Measurements from ENCODE around the gene LTB4R.

The LTB4R gene

DNA sequence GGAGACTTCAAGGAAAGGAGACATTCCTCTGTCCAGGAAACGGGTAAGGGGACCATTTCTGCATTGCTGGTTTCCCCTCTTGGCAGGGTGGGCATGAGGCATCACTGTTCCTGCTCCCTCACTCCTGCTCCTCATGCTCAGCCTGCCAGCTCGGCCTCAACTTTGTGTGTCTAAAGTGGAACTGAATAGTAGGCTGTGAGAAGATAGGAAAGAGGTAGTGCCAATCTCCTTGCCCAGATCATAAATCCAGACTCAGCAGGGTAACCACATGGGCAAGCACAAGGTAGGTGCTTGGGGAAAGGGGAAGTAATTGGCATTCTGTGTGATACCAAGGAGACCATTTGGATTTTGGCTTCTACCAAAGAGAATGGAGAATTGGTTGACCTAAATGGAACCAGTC lies 2.6 kb downstream of the LTB4R start:
- DNase-seq (ENCODE audit: low spot score), result no peak
- TF ChIP-seq, protein P1, sequence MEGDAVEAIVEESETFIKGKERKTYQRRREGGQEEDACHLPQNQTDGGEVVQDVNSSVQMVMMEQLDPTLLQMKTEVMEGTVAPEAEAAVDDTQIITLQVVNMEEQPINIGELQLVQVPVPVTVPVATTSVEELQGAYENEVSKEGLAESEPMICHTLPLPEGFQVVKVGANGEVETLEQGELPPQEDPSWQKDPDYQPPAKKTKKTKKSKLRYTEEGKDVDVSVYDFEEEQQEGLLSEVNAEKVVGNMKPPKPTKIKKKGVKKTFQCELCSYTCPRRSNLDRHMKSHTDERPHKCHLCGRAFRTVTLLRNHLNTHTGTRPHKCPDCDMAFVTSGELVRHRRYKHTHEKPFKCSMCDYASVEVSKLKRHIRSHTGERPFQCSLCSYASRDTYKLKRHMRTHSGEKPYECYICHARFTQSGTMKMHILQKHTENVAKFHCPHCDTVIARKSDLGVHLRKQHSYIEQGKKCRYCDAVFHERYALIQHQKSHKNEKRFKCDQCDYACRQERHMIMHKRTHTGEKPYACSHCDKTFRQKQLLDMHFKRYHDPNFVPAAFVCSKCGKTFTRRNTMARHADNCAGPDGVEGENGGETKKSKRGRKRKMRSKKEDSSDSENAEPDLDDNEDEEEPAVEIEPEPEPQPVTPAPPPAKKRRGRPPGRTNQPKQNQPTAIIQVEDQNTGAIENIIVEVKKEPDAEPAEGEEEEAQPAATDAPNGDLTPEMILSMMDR (IDR thresholded peaks at IDR 0.05; ENCODE audit: extremely low read depth, missing control alignments), result no peak

DNA sequence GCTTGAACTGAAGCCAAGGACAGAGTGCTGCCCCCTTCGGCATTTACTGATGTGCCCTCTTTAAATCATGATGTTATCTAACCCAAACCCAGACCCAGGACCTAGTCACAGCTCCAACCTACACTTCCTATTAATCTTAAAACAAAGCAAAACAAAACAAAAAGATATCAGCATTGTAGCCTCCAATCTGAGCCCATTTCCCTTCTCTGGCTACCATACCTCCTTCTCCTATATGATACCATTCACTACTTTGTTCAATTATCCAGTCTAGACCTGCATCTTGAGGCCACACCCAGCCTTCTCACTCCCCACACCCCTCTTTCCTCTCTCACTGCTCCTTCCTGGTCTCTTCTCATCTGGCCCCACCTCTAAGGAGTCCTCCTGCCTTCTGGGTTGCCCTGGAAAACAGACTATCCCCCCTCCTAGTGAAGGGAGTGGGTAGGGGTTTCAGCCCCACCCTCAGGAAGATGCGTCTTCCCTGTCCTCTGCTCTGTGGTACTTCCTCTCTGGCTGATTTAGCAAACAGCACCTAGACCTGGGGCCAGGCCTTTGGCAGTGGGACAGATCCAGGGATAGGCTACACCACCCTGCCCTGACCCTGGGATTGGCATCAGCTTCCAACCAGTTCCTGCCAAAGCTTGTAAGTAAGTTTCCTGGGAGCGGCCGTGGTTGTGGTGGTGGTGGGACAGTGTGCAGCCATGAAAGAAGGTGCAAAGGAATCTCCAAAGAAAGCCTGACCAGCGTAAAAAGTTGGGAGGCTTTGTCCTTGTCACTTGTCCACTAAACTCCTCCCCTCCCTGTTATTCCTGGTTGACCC lies 3.3 kb downstream of the LTB4R start:
- TF ChIP-seq, protein P1 (IDR thresholded peaks at IDR 0.05; ENCODE audit: extremely low read depth, missing control alignments), result no peak
- no peak for DNase-seq (ENCODE audit: low spot score)

DNA sequence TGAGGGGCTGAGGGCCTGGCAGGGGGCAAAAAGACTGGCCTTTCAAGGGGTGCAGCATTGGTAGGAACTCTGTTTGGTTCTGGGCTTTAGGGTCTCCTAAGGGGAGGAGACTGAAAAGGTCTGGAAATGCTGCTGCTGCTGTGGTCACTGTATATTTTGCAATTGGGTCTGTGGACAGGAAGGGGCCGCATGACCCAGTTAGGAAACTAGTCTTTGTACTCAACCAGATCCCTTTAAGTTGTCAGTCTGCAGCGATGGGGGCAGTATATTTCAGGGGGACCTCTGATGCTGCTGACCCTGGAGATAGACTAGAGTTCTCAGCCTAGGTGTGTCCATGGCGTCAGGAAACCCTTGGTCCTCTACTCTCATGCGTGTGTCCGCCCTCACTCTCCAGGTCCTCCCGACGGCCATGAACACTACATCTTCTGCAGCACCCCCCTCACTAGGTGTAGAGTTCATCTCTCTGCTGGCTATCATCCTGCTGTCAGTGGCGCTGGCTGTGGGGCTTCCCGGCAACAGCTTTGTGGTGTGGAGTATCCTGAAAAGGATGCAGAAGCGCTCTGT lies 4.0 kb downstream of the LTB4R start:
- TF ChIP-seq, protein P1 (IDR thresholded peaks at IDR 0.05; ENCODE audit: extremely low read depth, missing control alignments), result no peak
- no peak for DNase-seq (ENCODE audit: low spot score)

DNA sequence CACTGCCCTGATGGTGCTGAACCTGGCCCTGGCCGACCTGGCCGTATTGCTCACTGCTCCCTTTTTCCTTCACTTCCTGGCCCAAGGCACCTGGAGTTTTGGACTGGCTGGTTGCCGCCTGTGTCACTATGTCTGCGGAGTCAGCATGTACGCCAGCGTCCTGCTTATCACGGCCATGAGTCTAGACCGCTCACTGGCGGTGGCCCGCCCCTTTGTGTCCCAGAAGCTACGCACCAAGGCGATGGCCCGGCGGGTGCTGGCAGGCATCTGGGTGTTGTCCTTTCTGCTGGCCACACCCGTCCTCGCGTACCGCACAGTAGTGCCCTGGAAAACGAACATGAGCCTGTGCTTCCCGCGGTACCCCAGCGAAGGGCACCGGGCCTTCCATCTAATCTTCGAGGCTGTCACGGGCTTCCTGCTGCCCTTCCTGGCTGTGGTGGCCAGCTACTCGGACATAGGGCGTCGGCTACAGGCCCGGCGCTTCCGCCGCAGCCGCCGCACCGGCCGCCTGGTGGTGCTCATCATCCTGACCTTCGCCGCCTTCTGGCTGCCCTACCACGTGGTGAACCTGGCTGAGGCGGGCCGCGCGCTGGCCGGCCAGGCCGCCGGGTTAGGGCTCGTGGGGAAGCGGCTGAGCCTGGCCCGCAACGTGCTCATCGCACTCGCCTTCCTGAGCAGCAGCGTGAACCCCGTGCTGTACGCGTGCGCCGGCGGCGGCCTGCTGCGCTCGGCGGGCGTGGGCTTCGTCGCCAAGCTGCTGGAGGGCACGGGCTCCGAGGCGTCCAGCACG lies 4.7 kb downstream of the LTB4R start:
- DNase-seq (ENCODE audit: low spot score), result no peak
- TF ChIP-seq, protein P1 (IDR thresholded peaks at IDR 0.05; ENCODE audit: extremely low read depth, missing control alignments), result no peak

DNA sequence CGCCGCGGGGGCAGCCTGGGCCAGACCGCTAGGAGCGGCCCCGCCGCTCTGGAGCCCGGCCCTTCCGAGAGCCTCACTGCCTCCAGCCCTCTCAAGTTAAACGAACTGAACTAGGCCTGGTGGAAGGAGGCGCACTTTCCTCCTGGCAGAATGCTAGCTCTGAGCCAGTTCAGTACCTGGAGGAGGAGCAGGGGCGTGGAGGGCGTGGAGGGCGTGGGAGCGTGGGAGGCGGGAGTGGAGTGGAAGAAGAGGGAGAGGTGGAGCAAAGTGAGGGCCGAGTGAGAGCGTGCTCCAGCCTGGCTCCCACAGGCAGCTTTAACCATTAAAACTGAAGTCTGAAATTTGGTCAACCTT lies 5.3 kb downstream of the LTB4R start:
- DNase-seq (ENCODE audit: low spot score), result no peak
- TF ChIP-seq, protein P1 (IDR thresholded peaks at IDR 0.05; ENCODE audit: extremely low read depth, missing control alignments), result no peak

DNA sequence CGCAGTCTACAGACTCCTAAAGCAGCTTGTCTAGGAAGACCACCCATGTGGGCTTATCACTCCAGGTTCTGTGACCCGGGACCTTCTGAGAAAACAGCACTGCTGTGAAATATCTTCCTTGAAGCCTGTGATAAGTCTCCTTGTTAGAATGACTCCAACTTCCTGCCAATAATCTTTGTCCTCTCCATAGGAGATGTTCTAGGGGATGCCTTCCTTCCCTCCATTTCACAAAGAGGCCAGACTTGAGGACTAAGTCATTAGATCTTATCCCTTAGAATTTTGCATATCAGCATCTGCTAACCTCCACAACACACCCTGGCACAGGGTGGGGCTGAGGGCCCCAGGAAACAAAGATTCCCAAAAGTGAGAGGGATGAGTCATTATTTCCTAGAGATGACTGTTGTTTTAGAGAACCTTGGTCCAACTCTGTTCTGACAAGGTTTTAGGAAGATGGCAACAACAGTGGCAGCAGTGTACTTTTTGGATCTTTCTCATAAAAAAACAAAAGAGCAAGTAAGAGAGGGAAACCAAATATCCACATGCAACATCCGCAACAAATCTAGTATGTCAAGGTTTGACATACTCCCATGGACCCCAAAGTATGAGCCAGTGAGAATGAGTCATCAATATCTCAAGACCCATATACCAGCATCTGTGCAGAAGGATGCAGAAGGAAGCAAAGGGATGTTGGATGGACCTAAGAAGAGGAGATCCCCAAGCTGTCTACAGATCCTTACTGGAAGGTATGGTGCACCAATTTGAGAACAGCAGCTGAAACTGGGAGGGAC lies 6.0 kb downstream of the LTB4R start:
- TF ChIP-seq, protein P1 (IDR thresholded peaks at IDR 0.05; ENCODE audit: extremely low read depth, missing control alignments), result no peak
- no peak for DNase-seq (ENCODE audit: low spot score)
